ENCODE measurements around the gene KCNJ5.

- TF ChIP-seq SUZ12 (IDR thresholded peaks at IDR 0.05; ENCODE audit: extremely low read depth, insufficient read depth, insufficient read length) (no peak), ZNF274 (IDR thresholded peaks at IDR 0.05; ENCODE audit: low read depth, low read length) (no peak)
Measured at GRCh38 chr11:128926437-128927107, 35.4 kb downstream of the KCNJ5 start.

Data from NT2/D1 (cell line).